ENCODE measurements around the gene ZCCHC24.

DNA sequence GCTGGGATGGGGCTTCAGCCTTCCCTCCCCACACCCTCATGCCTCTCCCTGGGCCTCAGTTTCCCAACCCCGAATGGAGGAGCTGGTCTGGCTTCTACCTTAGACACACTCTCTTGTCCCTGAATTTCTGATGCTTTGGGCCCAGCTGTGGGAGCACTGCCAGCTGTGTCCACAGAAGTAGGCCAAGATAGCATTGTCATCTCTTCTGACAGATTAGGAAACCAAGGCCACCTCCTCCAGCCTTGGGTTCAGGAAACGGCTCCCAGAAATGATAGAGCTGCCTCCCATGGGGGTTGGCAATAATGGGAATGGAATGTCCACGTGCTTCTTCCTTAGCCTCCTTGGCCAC, 96.8 kb downstream of the ZCCHC24 start:
- TF ChIP-seq GABPA (IDR thresholded peaks at IDR 0.05; ENCODE audit: low read depth) (no peak), CTCF (IDR thresholded peaks at IDR 0.05) (no peak), TAF1 (IDR thresholded peaks at IDR 0.05; ENCODE audit: borderline replicate concordance, low read depth, low read length) (no peak), EP300 (IDR thresholded peaks at IDR 0.05; ENCODE audit: borderline replicate concordance in 1 of 2, low read depth in 1 of 2, low read length in 1 of 2) (no peak), RAD21 (IDR thresholded peaks at IDR 0.05; ENCODE audit: low read length) (no peak), SIN3A (IDR thresholded peaks at IDR 0.05; ENCODE audit: borderline replicate concordance, low read depth, low read length) (no peak), MAX (IDR thresholded peaks at IDR 0.05; ENCODE audit: low read depth) (no peak)
- TF ChIP-seq, protein P1, sequence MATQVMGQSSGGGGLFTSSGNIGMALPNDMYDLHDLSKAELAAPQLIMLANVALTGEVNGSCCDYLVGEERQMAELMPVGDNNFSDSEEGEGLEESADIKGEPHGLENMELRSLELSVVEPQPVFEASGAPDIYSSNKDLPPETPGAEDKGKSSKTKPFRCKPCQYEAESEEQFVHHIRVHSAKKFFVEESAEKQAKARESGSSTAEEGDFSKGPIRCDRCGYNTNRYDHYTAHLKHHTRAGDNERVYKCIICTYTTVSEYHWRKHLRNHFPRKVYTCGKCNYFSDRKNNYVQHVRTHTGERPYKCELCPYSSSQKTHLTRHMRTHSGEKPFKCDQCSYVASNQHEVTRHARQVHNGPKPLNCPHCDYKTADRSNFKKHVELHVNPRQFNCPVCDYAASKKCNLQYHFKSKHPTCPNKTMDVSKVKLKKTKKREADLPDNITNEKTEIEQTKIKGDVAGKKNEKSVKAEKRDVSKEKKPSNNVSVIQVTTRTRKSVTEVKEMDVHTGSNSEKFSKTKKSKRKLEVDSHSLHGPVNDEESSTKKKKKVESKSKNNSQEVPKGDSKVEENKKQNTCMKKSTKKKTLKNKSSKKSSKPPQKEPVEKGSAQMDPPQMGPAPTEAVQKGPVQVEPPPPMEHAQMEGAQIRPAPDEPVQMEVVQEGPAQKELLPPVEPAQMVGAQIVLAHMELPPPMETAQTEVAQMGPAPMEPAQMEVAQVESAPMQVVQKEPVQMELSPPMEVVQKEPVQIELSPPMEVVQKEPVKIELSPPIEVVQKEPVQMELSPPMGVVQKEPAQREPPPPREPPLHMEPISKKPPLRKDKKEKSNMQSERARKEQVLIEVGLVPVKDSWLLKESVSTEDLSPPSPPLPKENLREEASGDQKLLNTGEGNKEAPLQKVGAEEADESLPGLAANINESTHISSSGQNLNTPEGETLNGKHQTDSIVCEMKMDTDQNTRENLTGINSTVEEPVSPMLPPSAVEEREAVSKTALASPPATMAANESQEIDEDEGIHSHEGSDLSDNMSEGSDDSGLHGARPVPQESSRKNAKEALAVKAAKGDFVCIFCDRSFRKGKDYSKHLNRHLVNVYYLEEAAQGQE (IDR thresholded peaks at IDR 0.05; ENCODE audit: low read depth, low read length): no peak

All from SK-N-SH (cell line).